Erythroblast (primary cell): ENCODE data around the gene UBR1.

Experiments
- GATA1 ChIP-seq: IDR thresholded peaks from 2 replicates; pipeline ENCODE4 v1.6.1; 2011; ENCODE audit warnings: low read depth, mild to moderate bottlenecking, control low read depth, low read length, moderate library complexity
- POLR2A ChIP-seq: IDR thresholded peaks from 2 replicates; pipeline ENCODE4 v1.6.1; 2011; ENCODE audit warnings: mild to moderate bottlenecking, low read length

GRCh38 chr15:43071451-43071850 lies 34.4 kb downstream of the UBR1 start:
- TF ChIP-seq POLR2A (no peak), GATA1 (no peak)
